ENCODE results near the gene ODC1.

- TF ChIP-seq POLR2A (IDR thresholded peaks at IDR 0.05; ENCODE audit: extremely low read depth, insufficient read length) (no peak), MAX (IDR thresholded peaks at IDR 0.05; ENCODE audit: low read depth, low read length) (no peak), MYC (IDR thresholded peaks at IDR 0.05; ENCODE audit: low read depth, low read length) (no peak)
- TF ChIP-seq, protein P1, sequence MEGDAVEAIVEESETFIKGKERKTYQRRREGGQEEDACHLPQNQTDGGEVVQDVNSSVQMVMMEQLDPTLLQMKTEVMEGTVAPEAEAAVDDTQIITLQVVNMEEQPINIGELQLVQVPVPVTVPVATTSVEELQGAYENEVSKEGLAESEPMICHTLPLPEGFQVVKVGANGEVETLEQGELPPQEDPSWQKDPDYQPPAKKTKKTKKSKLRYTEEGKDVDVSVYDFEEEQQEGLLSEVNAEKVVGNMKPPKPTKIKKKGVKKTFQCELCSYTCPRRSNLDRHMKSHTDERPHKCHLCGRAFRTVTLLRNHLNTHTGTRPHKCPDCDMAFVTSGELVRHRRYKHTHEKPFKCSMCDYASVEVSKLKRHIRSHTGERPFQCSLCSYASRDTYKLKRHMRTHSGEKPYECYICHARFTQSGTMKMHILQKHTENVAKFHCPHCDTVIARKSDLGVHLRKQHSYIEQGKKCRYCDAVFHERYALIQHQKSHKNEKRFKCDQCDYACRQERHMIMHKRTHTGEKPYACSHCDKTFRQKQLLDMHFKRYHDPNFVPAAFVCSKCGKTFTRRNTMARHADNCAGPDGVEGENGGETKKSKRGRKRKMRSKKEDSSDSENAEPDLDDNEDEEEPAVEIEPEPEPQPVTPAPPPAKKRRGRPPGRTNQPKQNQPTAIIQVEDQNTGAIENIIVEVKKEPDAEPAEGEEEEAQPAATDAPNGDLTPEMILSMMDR (IDR thresholded peaks at IDR 0.05; ENCODE audit: low read depth, low read length): no peak
Measured at GRCh38 chr2:10486601-10487079, 38.5 kb upstream of the ODC1 start.

Data from NB4 (cell line).